GM11168 (cell line): ENCODE measurements around the gene P2RY4.
"Not testable (repeated sequence)": the region's sequence is repeated elsewhere in the genome, so short reads cannot be mapped to it uniquely, and the experiment has no call there.

Experiments
- in situ Hi-C: fragments of 300-500 bp; cut with MboI; formaldehyde crosslinking; loops from one replicate; pipeline ENCODE4 v1.12.0; 2022; ENCODE audit warnings: low sequenced_read_pairs; ENCODE audit not compliant: unreplicated experiment

P2RY4 gene

DNA sequence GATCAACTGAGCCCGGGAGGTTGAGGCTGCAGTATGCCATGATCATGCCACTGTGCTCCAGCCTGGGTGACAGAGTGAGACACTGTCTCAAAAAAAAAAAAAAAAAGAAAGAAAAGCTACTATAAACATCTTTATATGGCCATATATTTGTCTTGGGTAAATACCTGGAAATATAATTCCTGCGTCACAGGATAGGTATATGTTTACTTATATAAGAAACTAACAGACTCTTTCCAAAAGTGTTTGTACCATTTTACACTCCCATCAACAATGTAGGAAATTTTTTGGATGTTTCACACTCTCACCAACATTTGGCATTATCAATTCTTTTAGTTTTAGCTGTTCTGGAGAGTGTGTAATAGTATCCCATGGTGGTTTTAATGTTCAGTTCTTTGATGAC lies 12.8 kb downstream of the P2RY4 start:
- in situ Hi-C loops: no loop called here

DNA sequence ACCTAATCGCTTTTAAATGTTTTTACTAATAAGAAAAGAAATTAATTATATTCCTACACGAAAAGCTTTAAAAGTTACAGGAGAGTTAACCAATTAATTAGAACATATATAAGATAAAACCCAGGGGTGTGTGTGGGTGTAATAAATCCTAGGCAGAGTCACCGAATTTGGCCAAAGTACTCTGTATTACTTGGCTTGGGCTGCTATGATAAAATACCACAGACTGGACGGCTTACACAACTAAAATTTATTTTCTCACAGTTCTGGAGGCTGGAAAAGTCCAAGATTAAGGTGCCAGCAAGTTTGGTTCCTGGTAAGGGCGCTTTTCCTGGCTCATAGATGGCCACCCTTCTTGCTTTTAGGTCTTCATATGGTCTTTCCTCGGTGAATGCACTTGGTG lies 15.1 kb downstream of the P2RY4 start:
- in situ Hi-C loops: no loop called here

DNA sequence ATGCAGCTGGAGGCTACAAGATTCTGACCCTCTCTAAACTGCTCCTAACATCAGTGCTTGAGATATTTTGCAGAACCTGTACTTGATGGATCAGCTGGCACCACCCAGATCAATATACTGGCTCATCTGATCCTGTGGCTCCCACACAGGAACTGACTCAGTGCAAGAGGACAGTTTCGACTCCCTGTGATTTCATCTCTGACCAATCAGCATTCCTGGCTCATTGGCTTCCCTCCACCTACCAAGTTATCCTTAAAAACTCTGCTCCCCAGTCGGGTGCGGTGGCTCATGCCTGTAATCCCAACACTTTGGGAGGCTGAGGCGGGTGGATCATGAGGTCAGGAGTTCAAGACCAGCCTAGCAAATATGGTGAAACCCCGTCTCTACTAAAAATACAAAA lies 16.4 kb downstream of the P2RY4 start:
- in situ Hi-C loops: not testable (repeated sequence)

DNA sequence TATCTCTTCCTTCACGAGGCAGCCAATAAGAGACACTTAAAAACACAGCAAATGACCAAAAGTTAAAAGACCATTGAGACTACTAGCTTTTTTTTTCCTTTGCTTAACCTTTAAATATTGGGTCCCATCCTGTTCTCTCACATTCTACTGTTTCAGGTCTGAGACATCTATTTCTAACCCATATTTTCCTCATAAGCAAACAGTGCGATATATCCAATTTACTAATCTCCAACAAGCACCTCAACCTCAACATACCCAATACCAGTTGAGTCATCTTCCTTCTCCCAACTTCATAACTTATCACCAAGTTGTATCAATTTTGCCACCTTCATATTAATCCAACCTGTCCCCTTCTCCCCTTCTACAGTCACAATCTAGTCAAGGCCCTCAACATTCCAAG lies 18.5 kb downstream of the P2RY4 start:
- in situ Hi-C loops: no loop called here

DNA sequence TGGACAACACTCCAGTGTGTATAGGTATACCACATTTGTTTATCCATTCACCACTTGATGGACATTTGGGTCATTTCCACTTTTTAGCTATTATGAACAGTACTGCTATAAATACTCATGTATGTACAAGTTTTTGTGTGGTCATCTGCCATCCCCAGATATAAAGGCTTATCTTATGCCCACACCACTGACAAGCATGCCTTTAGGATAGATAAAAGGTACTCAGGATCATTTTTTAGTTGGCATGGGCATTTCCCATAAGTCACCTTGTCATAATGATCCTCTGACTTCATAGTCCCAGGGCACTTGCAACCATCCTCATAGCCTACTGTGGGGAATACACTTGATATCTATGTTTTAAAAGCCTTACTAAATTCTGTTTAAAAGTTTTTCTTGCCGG lies 19.3 kb downstream of the P2RY4 start:
- in situ Hi-C loops: no loop called here

DNA sequence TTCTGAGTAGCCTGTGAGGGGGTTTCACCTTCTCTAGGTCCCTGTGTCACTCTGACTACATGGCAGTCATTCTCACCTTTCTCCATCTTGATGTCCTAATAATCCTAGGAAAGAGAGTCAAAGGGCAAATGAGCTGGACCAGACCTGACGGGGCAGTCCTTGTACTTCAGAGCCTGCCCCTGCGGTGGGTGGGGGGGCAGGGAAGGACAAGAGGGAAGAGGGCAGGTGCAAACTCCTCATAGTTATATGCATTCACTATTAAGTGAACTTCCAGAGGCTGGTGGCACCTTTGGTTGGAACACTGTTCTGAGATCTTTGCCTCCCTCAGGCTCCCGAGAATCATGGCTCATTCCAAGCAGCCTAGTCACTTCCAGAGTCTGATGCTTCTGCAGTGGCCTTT lies 25.6 kb downstream of the P2RY4 start, which contains the start of gene AWAT1:
Gene AWAT1 (plus strand): TSS at position 301 of the 400 bp plus-strand sequence. CDS start 41 bp downstream, at position 342.
- in situ Hi-C loops: no loop called here

DNA sequence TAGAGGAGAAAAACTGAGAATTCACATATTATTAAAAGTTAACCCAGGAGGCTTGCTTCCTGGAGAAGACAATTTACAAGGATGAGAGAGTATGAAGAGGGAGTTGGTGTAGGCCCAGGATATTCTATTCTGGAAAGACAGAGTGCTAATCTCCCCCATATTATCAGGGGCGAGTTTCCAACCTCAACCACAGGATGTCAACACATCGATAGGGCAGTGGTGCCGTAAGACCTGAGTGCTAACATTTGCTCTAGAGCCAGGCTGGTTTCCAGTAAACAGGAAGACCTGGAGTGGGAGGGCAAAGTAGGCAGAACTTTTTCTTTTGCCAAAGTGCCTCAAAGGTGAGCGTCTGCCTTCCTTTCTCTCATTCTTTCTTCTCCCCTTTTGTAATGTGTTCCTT lies 28.3 kb downstream of the P2RY4 start:
- in situ Hi-C loops: no loop called here

DNA sequence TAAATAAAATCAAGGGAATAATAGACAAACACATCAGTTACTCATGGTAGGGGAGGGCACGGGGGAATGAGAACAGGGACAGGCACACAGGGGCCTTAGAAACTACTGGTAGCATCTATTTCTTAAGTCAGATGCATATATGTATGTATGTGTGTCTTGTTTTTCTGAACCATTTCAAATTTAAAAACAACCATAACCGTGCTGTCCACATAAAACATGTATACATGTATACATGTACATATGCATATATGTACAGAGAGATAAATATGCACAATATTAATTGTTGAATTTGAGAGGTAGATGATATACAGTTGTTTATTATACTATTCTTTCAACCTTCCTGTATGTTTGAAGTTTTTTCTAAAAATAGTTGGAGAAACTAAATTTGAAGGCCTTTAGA lies 33.3 kb downstream of the P2RY4 start:
- in situ Hi-C loops: no loop called here

DNA sequence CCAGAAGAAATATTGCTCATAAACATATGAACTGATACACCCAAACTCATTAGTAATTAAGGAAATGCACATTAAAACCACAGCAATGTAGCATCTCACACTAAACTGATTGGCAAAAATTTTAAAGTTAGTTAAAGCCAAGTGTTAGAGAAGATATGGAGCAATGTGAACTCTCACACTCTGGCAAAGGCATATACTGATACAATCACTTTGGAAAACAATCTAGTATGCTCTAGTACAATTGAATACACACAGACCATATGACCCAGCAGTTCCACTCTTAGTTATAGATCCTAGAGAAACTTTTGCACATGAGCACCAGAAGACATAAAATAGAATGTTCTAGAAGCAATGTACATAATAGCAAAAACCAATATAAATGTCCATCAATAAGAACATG lies 34.0 kb downstream of the P2RY4 start:
- in situ Hi-C loops: no loop called here

DNA sequence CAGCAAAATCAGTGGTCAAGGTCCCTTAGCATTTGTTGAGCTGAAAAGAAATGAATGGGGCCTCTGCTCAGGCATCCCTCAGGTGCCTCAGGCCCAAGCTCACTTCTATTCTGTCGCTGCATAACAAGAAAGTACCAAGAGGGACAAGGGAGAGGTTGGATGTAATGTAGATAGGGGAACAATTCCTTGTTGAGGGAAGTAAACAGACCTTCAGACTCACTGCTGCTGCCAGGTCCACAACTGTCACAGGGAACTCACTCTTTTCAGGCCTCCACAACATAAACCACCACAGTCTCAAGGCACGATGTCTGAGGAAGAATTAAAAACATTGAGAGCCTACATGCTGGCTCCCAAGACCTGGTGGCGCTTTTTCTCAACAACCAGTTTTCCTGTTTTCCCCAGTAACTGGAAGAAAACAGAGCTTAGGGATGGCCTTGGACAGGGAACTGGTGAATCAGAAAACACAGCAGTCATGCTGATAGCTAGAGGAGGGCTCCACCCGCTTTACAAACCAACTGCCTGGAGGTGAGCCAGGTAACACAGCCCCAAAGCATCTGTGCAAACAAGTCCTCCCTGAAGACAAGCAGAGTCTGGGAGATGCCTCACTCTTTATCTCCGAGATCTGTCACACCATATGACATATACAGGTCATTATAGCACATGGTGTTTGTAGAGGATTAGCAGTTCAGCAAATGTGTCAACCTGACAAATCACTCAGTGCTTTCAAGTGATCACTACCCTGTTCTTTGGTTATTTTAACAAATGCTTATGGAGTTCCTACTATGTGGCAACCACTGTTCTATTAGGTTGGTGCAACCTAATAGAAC lies 39.9 kb downstream of the P2RY4 start:
- in situ Hi-C loops: no loop called here

DNA sequence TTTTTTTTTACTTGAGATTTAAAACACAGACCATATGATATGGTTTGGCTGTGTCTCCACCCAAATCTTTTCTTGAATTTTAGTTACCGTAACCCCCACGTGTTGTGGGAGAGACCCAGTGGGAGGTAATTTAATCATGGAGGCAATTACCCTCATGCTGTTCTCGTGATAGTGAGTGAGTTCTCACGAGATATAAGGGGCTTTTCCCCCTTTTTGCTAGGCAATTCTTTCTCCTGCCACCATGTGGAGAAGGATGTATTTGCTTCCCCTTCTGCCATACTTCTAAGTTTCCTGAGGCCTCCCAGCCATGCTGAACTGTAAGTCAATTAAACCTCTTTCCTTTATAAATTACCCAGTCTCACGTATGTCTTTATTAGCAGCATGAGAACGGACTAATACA lies 50.4 kb downstream of the P2RY4 start:
- in situ Hi-C loops: not testable (repeated sequence)

DNA sequence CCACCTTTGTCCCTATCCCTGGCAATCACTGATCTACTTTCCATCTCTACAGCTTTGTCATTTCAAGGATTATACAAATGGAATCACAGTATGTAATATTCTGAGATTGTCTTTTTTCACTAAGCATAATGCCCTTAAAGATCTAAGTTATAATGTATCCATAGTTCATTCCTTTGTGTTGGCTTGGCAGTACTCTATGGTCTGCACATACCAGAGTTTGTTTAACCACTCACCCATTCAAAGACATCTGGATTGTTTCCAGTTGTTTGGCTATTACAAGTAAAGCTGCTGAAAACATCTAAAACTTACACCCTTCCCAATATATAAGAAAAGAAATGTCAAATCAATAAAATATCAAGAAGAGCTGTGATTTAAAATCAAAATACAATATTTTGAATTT lies 51.5 kb downstream of the P2RY4 start:
- in situ Hi-C loops: no loop called here
